GM18517 (cell line): ENCODE data around the gene POGLUT2.

Experiments
- ATAC-seq: cut with Tn5 transposase; IDR thresholded peaks from one replicate; pipeline ENCODE4 v1.9.1; 2021; ENCODE audit warnings: mild to moderate bottlenecking, moderate library complexity; ENCODE audit not compliant: unreplicated experiment

POGLUT2 gene

GRCh38 chr13:102771298-102772041 is 27.3 kb downstream of the POGLUT2 start:
- no peak for ATAC-seq

GRCh38 chr13:102770435-102770834 is 28.3 kb downstream of the POGLUT2 start:
- no peak for ATAC-seq

- ATAC-seq, result no peak
These were observed 29.1 kb downstream of the POGLUT2 start for GRCh38 chr13:102769679-102770078.

GRCh38 chr13:102768909-102769308 is 29.9 kb downstream of the POGLUT2 start:
- no peak for ATAC-seq

- ATAC-seq, result no peak
These were observed 35.0 kb downstream of the POGLUT2 start for GRCh38 chr13:102763741-102764140.

- no peak for ATAC-seq
These were observed 37.7 kb downstream of the POGLUT2 start for GRCh38 chr13:102761071-102761470.

- no peak for ATAC-seq
These were observed 39.9 kb downstream of the POGLUT2 start for GRCh38 chr13:102758842-102759241.

- ATAC-seq, result no peak
These were observed 41.8 kb downstream of the POGLUT2 start for GRCh38 chr13:102757006-102757405.

- no peak for ATAC-seq
These were observed 46.9 kb downstream of the POGLUT2 start for GRCh38 chr13:102751886-102752285.

- ATAC-seq, result no peak
These were observed 56.3 kb downstream of the POGLUT2 start for GRCh38 chr13:102742506-102742905.

GRCh38 chr13:102742101-102742500 is 56.7 kb downstream of the POGLUT2 start:
- ATAC-seq, result no peak
